Stimulated activated CD8-positive, alpha-beta memory T cell treated with anti-CD3 and anti-CD28 coated beads, Interleukin-4, amount 100 ng/mL, for 24 hours (primary cell): ENCODE data around the gene CSN3.

Source experiments
- DNase-seq: peaks from one replicate; pipeline ENCODE4 v3.0.0-alpha.2; 2020; ENCODE audit warnings: low read depth

Gene CSN3

GRCh38 chr4:70297576-70297975 is 55.2 kb downstream of the CSN3 start:
- no peak for DNase-seq

GRCh38 chr4:70298051-70298450 is 55.7 kb downstream of the CSN3 start:
- no peak for DNase-seq

GRCh38 chr4:70299643-70300042 is 57.2 kb downstream of the CSN3 start:
- no peak for DNase-seq

GRCh38 chr4:70300215-70300614 is 57.8 kb downstream of the CSN3 start:
- DNase-seq: no peak
